Bronchial smooth muscle cell (primary cell): ENCODE measurements around the gene AASDH. TPM values are rescaled to one million over a fixed set of nuclear protein-coding genes. Genes with fewer than 3 reads are reported as not detected.

Source experiments
- total RNA-seq: library from RNA; depleted of rRNA; stranded (reverse); fragments of >200 nt; gene quantifications from 2 replicates; pipeline ENCODE4 v1.2.1, GENCODE V29; 2014

AASDH gene, protein sequence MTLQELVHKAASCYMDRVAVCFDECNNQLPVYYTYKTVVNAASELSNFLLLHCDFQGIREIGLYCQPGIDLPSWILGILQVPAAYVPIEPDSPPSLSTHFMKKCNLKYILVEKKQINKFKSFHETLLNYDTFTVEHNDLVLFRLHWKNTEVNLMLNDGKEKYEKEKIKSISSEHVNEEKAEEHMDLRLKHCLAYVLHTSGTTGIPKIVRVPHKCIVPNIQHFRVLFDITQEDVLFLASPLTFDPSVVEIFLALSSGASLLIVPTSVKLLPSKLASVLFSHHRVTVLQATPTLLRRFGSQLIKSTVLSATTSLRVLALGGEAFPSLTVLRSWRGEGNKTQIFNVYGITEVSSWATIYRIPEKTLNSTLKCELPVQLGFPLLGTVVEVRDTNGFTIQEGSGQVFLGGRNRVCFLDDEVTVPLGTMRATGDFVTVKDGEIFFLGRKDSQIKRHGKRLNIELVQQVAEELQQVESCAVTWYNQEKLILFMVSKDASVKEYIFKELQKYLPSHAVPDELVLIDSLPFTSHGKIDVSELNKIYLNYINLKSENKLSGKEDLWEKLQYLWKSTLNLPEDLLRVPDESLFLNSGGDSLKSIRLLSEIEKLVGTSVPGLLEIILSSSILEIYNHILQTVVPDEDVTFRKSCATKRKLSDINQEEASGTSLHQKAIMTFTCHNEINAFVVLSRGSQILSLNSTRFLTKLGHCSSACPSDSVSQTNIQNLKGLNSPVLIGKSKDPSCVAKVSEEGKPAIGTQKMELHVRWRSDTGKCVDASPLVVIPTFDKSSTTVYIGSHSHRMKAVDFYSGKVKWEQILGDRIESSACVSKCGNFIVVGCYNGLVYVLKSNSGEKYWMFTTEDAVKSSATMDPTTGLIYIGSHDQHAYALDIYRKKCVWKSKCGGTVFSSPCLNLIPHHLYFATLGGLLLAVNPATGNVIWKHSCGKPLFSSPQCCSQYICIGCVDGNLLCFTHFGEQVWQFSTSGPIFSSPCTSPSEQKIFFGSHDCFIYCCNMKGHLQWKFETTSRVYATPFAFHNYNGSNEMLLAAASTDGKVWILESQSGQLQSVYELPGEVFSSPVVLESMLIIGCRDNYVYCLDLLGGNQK
- total RNA-seq = 11.9 and 17.0 TPM in 2 replicates

GRCh38 chr4:56387023-56388001 lies at the start of gene AASDH:
Gene AASDH (minus strand): TSS chr4:56387491. CDS start chr4:56384299, 3,192 bp downstream.

GRCh38 chr4:56435140-56435926 lies 48.0 kb upstream of the AASDH start, which contains the start of gene PPAT:
Gene PPAT (minus strand): TSS chr4:56435615. CDS start chr4:56435477, 138 bp downstream.

Other genes with a start within 250 kb of the AASDH start
- 7.3 and 8.8 TPM in 2 replicates for gene PPAT, start 48.1 kb upstream of the AASDH start, total RNA-seq
- gene PAICS, start 48.8 kb upstream of the AASDH start, total RNA-seq = 8.1 and 12.9 TPM in 2 replicates
- 43.5 and 111 TPM in 2 replicates for gene SRP72, start 80.1 kb upstream of the AASDH start, total RNA-seq
- 0.26 and 0.95 TPM in 2 replicates for gene ARL9, start 118.3 kb upstream of the AASDH start, total RNA-seq